Suprapubic skin (tissue), 4 donors: ENCODE data around the gene NR4A1. TPM values are rescaled to one million over a fixed set of nuclear protein-coding genes. Genes with fewer than 3 reads are reported as not detected.

ENCODE experiments used
- DNase-seq, 2 donors: peaks; one replicate each; pipeline ENCODE4 v3.0.0-alpha.2; 2019; ENCODE audit warnings: low spot score in 2 of 2
- H3K27ac ChIP-seq: fragments of 200-600 bp; sonication (generic); one replicate; pipeline ENCODE4 v1.5.1; 2019
- H3K27me3 ChIP-seq: fragments of 200-600 bp; sonication (generic); one replicate; pipeline ENCODE4 v1.5.1; 2019
- H3K36me3 ChIP-seq: fragments of 200-600 bp; sonication (generic); one replicate; pipeline ENCODE4 v1.5.1; 2019
- H3K4me1 ChIP-seq: fragments of 200-600 bp; sonication (generic); one replicate; pipeline ENCODE4 v1.5.1; 2019
- H3K4me3 ChIP-seq: fragments of 200-600 bp; sonication (generic); one replicate; pipeline ENCODE4 v1.5.1; 2019; ENCODE audit warnings: mild to moderate bottlenecking
- H3K9me3 ChIP-seq: fragments of 200-600 bp; sonication (generic); one replicate; pipeline ENCODE4 v1.5.1; 2019
- EP300 ChIP-seq: sonication (generic); formaldehyde crosslinking; IDR thresholded peaks from one replicate; pipeline ENCODE4 v1.6.1; 2017; ENCODE audit warnings: antibody characterized with exemption
- POLR2A ChIP-seq, 2 donors: fragments of 450-650 bp; IDR thresholded peaks; one replicate each; pipeline ENCODE4 v1.6.1; 2017; ENCODE audit warnings: antibody characterized with exemption in 2 of 2, mild to moderate bottlenecking in 2 of 2, moderate library complexity in 2 of 2
- POLR2AphosphoS5 ChIP-seq, 3 donors: sonication (generic); formaldehyde crosslinking; IDR thresholded peaks; one replicate each; pipeline ENCODE4 v1.6.1; 2017; ENCODE audit warnings: antibody characterized with exemption in 3 of 3
- WGBS: methylation state at CpG from one replicate; pipeline ENCODE4 v1.1.5; 2018; 5-methylcytosine and 5-hydroxymethylcytosine counted together
- total RNA-seq, 4 donors: library from RNA; depleted of rRNA; stranded (reverse); fragments of >200 nt; gene quantifications; one replicate each; pipeline ENCODE4 v1.1.0, GENCODE V29; 2016
- TF ChIP-seq, protein P1 (sequence below), 2 donors: fragments of 200-600 bp in 1 of 2; fragments of 450-650 bp in 1 of 2; sonication (generic) in 1 of 2; IDR thresholded peaks; one replicate each; pipeline ENCODE4 v1.5.1; 2016 to 2019; ENCODE audit warnings: antibody characterized with exemption in 2 of 2, mild to moderate bottlenecking in 1 of 2, moderate library complexity in 1 of 2

NR4A1 gene
- total RNA-seq, 4 donors from 2014 or later, result 141 to 775 (median 422) TPM

DNA sequence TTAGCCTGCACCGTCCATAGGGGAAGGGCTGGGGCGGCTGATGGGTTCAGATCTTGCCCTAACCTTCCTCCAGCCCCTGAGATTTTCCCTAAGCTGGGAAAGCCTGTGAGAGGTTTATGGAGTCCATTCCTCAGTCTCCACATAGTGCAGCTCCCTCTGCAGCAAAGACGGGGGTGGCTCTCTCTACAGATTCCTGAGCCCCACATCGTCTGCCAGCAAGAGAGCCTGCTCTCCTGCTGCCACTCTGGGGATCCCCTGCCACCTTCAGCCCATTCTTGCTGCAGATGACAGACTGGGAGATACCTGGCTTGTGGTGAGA is 31.4 kb downstream of the NR4A1 start:
- Histone ChIP-seq H3K27me3 (peaks cover 11% of the 10 kb centered on the region), H3K9me3 (no peaks in the 10 kb centered on the region), H3K4me1 (peaks cover 22% of the 10 kb centered on the region), H3K27ac (no peak overlapping the region), H3K4me3 (no peak overlapping the region), H3K36me3 (peaks cover 14% of the 10 kb centered on the region)
- DNase-seq, result no peak
- 54% methylated on average over 3 of the region's 4 CpGs for WGBS
- no peak for TF ChIP-seq EP300
- no peak for TF ChIP-seq POLR2A (IDR thresholded peaks at IDR 0.05)
- TF ChIP-seq, protein P1, sequence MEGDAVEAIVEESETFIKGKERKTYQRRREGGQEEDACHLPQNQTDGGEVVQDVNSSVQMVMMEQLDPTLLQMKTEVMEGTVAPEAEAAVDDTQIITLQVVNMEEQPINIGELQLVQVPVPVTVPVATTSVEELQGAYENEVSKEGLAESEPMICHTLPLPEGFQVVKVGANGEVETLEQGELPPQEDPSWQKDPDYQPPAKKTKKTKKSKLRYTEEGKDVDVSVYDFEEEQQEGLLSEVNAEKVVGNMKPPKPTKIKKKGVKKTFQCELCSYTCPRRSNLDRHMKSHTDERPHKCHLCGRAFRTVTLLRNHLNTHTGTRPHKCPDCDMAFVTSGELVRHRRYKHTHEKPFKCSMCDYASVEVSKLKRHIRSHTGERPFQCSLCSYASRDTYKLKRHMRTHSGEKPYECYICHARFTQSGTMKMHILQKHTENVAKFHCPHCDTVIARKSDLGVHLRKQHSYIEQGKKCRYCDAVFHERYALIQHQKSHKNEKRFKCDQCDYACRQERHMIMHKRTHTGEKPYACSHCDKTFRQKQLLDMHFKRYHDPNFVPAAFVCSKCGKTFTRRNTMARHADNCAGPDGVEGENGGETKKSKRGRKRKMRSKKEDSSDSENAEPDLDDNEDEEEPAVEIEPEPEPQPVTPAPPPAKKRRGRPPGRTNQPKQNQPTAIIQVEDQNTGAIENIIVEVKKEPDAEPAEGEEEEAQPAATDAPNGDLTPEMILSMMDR (IDR thresholded peaks at IDR 0.05), result no peak
- TF ChIP-seq POLR2AphosphoS5 (IDR thresholded peaks at IDR 0.05), result no peak

DNA sequence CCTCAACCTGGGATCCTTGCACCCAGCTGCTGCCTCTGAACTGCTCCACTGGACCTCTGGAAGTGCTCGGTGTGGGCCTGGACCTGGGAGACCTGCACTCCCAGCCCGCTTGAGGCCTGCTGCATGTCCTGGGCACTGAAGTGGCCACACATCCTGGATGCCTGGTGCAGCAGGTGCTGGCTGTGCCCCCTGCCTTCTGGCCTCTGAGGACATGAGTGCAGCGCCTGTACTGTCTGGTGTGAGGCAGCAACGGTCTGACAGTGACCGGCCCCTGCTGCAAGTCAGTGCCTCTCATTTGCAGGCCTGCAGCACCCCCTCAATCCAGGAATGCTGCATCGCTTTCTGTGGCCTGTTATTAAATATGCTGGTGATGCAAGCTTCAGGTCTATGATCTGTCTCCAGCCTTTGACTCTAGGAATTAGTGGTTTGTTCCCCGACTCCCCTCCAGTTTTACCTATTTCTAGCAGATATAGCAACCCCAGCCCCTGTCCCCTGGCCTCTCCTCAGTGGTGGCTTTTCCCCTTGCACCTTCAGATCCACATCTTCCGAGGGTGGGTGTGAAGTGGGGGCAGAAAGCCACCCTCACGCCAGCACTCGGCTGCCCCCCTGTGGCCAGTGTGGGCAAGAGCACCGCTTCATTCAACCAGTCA is 31.9 kb downstream of the NR4A1 start:
- H3K4me3 ChIP-seq, result no peak overlapping the region
- no peak overlapping the region for H3K27ac ChIP-seq
- H3K36me3 ChIP-seq, result peaks cover 9% of the 10 kb centered on the region
- H3K27me3 ChIP-seq, result peaks cover 15% of the 10 kb centered on the region
- H3K9me3 ChIP-seq, result no peaks in the 10 kb centered on the region
- WGBS, result 22% methylated on average over 8 of the region's 11 CpGs
- peaks cover 22% of the 10 kb centered on the region for H3K4me1 ChIP-seq
- no peak for DNase-seq
- TF ChIP-seq POLR2AphosphoS5 (IDR thresholded peaks at IDR 0.05), result no peak
- TF ChIP-seq EP300, result no peak
- TF ChIP-seq, protein P1 (IDR thresholded peaks at IDR 0.05), result peak; percentile 91 to 95

- Histone ChIP-seq H3K27ac (no peak overlapping the region), H3K27me3 (peaks cover 20% of the 10 kb centered on the region), H3K4me3 (no peak overlapping the region), H3K9me3 (no peaks in the 10 kb centered on the region), H3K4me1 (peaks cover 22% of the 10 kb centered on the region), H3K36me3 (peaks cover 4% of the 10 kb centered on the region)
- WGBS, result 2% methylated on average over 2 of the region's 2 CpGs
- DNase-seq, result no peak
- TF ChIP-seq POLR2A (IDR thresholded peaks at IDR 0.05) (no peak), EP300 (no peak), POLR2AphosphoS5 (IDR thresholded peaks at IDR 0.05) (no peak)
- TF ChIP-seq, protein P1 (IDR thresholded peaks at IDR 0.05), result no peak
Measured at GRCh38 chr12:52083638-52083996, 32.4 kb downstream of the NR4A1 start.

DNA sequence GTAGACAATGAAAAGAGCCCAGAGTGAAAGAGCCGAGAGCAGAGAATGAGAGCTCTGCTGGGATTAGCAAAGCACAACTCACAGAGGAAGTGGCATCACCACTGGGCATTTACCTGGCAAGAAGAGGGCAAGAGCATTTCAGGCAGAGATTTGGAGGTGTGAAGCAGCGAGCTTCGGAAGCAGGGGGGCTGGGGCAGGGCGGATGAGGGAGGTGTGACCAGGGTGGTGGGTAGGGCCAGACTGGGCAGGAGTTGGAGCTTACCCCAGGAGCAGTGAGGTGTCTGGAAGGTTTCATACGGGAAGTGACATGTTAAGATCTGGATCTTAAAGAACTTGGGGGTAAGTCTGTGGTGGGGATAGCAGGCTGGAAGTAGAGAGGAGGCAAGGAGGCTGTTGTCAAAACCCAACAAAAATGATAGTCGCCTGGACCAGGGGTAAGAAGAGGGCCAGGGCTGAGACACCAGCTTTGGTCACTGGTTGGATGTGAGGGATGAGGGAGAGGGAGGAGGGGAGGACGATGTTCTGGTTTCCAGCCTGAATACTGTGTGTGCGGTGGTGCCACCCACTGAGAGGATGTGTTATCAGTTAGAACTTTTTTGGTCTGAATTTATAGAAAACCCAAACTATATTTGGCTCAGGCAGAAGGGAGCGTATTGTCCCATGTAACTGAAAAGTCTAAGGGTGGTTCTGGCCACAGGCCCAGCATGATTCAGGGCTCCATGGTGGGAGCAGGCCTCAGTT is 33.4 kb downstream of the NR4A1 start:
- Histone ChIP-seq H3K9me3 (no peaks in the 10 kb centered on the region), H3K36me3 (no peaks in the 10 kb centered on the region), H3K27ac (no peak overlapping the region), H3K4me3 (no peak overlapping the region), H3K4me1 (peaks cover 22% of the 10 kb centered on the region), H3K27me3 (peaks cover 29% of the 10 kb centered on the region)
- no peak for DNase-seq
- TF ChIP-seq POLR2A (IDR thresholded peaks at IDR 0.05) (no peak), EP300 (no peak), POLR2AphosphoS5 (IDR thresholded peaks at IDR 0.05) (no peak)
- TF ChIP-seq, protein P1 (IDR thresholded peaks at IDR 0.05), result no peak
- 84% methylated on average over 9 of the region's 9 CpGs for WGBS

DNA sequence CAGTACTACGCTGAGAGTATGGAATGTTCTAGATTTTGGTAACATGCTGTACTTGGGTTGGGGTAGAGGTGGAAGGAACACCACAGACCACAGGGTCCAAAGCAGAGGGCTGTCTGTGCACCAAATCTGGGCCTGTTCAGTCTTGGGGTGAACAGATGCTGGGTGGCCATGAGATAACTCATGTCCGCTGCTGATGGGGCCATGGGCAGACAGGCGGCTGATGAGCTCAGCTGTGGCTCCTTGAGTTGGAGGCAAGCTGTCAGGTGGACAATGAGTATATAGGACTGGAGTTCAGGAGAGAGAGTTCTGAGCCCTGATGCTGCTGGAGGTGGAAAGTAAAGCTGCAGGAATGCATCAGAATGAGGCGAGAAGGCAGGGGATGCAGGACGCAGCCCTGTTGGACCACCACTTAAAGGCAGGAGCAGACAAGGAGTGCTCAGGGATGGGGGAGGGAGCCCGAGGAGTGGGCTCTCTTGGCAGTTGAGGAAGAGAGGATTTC is 34.5 kb downstream of the NR4A1 start:
- H3K36me3 ChIP-seq, result no peaks in the 10 kb centered on the region
- H3K9me3 ChIP-seq, result no peaks in the 10 kb centered on the region
- WGBS, result 92% methylated on average over 6 of the region's 6 CpGs
- H3K27ac ChIP-seq, result no peak overlapping the region
- H3K4me3 ChIP-seq, result no peak overlapping the region
- TF ChIP-seq, protein P1 (IDR thresholded peaks at IDR 0.05), result no peak
- TF ChIP-seq EP300 (no peak), POLR2A (IDR thresholded peaks at IDR 0.05) (no peak), POLR2AphosphoS5 (IDR thresholded peaks at IDR 0.05) (no peak)
- H3K4me1 ChIP-seq, result peaks cover 22% of the 10 kb centered on the region
- peak in 1 of 2 donors; percentile 74 for DNase-seq
- peaks cover 40% of the 10 kb centered on the region for H3K27me3 ChIP-seq
